Posterior cingulate gyrus (tissue), 11 donors: Measurements from ENCODE around the gene PKP2.
A peak's percentile ranks its signal among the peaks of the same experiment; 100 is the strongest.

Experiments used
- DNase-seq, 10 donors: peaks; one replicate each; pipeline versions ENCODE4 v3.0.0 to v3.0.0-alpha.2; 2020 to 2021; ENCODE audit warnings: mixed read lengths in 3 of 10
- intact Hi-C: fragments of 100-400 bp; cut with DNase I; formaldehyde crosslinking; loops from one replicate; pipeline ENCODE4 v1.15.1; 2023

The PKP2 gene

DNA sequence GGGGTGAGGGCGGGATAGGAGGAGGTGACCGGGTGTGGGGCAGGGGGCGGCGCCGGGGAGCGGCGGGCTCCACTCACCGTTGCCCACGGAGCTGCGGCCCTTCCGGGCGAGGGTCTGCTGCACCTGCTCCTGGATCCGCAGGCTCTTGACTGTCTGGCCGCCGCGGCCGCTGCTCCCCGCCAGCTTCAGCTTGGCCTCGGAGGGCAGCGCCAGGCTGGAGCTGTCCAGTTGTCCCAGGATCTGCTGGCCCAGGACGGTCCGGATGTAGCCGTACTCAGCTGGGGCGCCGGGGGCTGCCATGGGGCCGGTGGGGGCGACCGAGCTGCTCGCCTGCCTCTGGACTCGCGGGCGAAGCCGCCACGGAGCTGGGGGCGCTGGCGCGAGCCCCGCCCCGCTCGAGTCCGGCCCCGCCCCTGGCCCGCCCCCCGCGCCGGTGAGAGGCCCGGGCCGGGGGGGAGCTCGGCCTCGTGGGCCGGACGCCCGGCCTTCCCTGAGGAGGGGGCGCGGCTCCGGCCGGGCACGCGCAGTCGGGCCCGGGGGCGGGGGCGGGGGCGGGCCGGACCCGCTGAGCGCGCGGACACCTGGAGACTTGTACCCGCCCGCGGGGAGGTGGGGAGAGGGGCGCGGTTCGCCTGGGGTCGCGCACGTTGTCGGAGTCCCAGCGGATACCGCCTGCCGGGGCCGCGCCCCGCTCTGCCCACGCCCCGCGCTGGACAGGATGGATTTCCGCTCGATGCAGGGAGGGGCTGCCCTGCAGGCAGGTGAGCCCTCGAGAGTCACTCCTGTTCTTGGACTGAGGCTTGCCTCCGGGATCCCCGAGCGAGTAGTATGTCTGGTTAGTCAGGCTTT lies at the start of gene PKP2:
PKP2 (minus strand) TSS at position 346 of the 849 bp plus-strand sequence; CDS start at position 300, 46 bp downstream.
- intact Hi-C loops = no loop called here
- DNase-seq = peak in 3 of 10 donors; percentile 25 to 84 (median 33)

DNA sequence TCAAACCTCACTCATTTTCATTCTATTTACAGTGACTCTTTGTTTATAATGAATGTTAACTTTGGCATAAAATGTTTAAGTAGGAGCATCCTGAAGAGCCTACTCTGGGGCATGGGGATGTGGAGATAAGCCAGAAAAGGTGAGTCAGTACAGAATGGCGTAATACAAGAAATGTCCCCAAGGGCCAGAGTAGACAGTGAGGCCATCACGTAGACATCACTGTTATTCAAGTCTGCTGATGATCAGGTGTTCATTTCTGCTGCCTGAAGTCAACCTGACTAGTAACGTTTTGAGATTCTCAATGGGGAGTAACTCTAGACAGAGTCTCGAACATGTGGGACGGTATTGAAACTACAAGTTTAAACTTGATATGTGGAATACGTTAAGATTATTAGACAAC lies 47.6 kb upstream of the PKP2 start:
- DNase-seq = no peak
- intact Hi-C loops = no loop called here

DNA sequence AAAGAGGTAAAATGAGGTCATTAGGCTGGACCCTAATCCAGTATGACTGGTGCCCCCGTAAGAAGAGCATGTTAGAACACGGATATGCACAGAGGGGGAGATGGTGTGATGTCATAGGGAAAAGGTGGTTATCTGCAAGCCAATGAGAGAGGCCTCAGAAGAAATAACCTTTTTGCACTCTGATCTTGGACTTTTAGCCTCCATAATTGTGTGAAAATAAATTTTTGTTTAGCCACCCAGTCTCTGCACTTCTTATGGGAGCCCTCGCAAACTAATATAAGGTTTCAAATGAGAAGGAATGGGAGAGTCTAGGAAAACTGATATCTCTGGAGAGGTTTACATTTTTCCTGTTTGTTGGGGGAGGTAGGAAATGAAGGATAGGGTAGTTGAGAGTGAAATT lies 43.2 kb upstream of the PKP2 start:
- intact Hi-C loops = no loop called here
- DNase-seq = no peak

DNA sequence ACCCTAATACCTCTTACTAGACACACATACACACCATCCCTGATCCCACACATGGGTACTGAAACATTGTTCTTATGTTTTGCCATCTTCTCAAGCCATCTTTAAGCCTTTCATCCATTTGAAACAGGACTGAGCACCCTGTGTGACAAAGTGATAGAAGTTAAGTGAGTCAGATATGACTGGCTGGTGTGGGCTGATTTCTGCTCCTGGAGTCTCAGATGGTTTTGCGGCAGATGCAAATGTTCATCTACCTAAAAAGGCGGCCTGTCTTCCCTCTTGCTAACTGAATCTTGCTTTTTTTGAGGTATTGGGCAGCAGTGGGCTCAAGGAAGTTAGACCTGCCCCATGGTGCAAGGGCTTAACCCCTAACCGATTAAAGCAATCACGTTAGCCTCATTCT lies 30.4 kb upstream of the PKP2 start:
- intact Hi-C loops = no loop called here
- DNase-seq = no peak

DNA sequence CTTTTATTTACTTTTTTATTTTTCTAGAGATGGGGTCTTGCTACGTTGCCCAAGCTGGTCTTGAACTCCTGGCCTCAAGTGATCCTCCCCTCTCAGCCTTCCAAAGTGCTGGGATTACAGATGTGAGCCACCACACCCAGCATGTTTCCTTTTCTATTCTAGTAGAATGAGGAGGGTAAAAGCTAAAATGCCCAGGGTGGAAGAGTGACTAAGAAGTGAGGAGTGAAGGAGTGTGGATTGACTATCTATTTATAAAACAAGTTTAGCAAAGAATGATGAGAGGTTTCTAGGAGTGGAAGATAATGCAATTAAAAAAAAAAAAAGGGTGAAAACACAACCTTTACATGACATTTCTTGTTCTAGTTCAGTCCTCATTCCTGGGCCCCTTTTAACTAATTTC lies 29.8 kb upstream of the PKP2 start:
- intact Hi-C loops = no loop called here

DNA sequence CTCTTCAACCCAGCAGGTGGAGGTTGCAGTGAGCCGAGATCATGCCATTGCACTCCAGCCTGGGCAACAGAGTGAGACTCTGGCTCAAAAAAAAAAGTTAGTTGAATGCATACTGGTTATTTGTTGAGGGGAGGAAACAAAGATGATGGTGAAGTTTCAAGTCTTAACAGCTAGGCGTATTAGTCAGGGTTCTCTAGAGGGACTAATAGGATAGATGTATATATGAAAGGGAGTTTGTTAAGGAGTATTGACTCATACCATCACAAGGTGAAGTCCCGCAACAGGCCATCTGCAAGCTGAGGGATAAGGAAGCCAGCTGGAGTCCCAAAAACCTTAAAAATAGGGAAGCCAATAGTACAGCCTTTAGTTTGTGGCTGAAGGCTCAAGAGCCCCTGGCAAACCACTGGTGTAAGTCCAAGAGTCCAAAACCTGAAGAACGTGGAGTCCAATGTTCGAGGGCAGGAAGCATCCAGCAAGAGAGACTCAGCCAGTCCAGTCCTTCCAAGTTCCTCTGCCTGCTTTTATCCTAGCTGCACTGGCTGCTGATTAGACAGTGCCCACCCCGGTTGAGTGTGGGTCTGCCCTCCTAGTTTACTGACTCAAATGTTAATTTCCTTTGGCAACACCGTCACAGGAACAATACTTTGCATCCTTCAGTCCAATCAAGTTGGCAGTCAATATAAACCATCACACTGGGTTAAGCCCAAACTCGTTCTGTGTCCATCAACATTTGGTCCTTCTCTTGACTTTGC lies 26.1 kb upstream of the PKP2 start:
- DNase-seq = no peak
- intact Hi-C loops = no loop called here

More for the DNA sequence above, 29.8 kb upstream of the PKP2 start:
- no peak for DNase-seq

DNA sequence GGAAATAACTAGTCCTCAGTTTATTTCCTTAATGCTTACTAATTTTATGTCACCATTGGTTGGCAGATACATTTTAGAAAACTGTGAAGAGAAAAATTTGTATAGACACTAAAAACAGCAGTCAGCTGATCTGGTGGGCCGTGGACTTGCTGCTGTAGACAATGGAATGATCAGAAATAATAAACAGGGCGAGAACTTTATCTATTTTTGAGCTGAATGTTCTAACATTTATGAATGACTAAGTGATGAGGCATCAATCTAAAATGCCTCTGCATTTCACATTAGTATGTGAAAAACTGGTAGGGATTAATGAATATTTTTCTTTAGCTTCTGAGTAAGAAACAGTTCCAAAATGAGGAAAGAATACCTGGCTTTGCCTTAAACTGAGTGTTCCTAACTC lies 24.8 kb upstream of the PKP2 start:
- no peak for DNase-seq
- intact Hi-C loops = no loop called here

DNA sequence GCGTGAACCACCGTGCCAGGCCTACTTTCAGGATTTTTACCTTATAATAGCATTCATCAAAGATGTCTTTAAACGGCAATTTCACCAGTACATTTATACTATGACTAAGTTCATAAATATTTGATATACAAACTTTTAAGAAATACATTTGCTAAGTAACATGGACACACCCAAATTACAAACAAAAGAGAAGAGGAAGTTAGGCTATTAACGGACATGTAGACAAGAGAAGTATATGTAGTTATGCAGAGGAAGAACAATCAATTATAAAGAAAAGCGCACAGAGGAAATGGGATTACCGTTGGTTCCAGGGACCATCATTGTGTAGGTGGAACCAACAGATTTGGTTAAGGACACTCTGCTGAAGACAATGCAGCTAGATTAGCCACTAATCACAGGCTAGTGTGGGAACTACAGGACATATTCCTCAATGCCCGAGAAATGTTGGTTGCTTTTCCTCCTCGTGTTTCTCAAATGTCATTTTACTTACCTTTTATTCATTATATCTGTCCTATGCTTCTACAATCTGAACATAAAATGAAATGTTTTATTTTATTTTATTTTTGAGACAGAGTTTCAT lies 24.0 kb upstream of the PKP2 start:
- intact Hi-C loops = no loop called here

DNA sequence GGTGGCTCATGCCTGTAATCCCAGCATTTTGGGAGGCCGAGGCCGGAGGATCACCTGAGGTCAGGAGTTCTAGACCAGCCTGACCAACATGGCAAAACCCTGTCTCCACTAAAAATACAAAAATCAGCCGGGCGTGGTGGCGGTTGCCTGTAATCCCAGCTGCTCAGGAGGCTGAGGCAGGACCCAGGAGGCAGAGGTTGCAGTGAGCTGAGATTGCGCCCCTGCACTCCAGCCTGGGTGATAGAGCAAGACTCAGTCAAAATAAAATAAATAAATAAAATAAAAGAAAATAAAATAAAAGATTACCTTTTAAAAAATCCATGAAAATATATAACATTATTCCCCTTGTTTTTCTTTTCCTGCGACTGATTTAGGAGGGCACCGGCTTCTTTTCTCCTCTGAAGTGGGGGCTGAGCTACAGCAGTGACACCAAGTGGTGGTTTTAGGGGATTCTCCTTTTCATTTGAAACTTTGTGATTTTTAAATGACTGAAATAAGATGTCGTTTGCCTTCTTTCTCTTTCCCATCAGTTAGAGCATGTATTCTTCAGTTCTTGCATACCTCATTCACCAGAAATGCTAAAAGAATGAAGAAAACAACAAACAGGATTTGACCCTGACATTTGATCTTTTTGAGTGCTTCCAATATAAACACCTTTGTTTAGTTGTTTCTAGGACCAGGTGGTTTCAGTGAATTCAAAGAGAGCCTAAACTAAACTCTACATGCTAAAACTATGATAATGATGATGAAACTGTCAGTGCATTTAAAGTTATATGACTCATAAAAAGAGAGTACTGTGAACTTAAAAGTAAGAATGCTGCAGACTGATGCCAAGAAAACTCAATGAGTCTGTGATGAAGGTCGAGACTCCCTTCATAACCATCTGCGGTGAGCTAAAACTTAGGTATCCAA lies 22.6 kb upstream of the PKP2 start:
- intact Hi-C loops = loop anchor here (1.0 kb wide), 1 partner anchor 163 kb away; no protein-coding TSS in a partner anchor
- peak in 1 of 10 donors; percentile 17 for DNase-seq

More for the DNA sequence above, 24.0 kb upstream of the PKP2 start:
- DNase-seq = no peak

DNA sequence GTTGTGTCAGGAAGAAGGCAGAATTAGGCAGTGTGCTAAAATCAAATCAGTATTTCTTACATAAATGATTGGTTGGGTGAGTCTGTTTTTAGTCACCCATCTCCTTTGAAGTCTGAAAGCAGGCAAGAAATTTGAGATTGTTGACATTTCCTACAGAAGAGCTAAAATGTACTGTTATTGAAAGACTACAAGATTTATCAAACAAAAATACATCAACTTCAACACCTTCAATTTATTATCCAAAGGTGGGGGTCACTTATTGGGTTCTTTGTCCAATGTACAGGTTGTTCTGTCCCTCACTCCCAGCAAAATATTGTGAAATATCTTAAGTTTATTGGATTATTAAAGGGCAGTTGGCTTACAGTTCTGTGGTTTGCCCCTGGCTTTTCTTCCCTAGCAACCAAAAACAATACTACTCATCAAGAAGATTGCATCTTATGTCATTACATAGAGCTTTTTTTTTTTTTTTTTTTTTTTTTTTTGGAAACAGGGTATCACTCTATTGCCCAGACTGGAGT lies 20.6 kb upstream of the PKP2 start:
- intact Hi-C loops = no loop called here
- DNase-seq = no peak

DNA sequence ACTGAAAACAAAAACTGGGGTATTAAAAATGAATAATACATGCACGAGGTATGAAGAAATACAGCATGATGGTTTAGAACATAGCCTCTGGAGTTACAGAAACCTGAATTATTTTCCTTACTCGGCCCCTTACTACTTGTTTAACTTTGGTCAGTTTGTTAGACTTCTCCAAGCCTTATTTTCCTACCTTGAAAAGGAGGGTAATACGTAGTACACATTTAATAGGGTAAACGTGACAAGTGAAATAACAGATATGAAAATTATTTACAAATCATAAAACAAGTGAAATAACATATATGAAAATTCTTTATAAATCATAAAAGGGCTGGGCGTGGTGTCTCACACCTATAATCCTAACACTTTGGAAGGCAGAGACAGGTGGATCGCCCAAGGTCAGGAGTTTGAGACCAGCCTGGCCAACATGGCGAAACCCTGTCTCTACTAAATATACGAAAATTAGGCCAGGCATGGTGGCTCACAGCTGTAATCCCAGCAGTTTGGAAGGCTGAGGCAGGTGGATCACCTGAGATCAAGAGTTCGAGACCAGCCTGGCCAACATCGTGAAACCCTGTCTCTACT lies 11.4 kb upstream of the PKP2 start:
- intact Hi-C loops = no loop called here
- no peak for DNase-seq

DNA sequence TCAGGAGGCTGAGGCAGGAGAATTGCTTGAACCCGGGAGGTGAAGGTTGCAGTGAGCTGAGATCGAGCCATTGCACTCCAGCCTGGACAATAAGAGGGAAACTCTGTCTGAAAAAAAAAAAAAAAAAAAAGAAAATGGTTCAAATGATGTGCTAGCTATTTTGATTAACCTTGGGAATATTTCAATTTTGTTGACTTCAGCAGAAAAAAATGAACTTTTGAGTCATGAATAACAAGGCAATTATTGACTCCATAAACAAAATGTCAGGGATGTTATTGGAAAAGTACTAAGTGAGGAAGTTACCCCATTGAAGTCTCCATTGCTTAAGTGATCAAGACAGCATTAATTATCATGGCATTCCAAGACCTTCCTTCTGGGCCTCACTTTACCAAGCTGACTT lies 10.6 kb upstream of the PKP2 start:
- DNase-seq = no peak
- intact Hi-C loops = no loop called here

DNA sequence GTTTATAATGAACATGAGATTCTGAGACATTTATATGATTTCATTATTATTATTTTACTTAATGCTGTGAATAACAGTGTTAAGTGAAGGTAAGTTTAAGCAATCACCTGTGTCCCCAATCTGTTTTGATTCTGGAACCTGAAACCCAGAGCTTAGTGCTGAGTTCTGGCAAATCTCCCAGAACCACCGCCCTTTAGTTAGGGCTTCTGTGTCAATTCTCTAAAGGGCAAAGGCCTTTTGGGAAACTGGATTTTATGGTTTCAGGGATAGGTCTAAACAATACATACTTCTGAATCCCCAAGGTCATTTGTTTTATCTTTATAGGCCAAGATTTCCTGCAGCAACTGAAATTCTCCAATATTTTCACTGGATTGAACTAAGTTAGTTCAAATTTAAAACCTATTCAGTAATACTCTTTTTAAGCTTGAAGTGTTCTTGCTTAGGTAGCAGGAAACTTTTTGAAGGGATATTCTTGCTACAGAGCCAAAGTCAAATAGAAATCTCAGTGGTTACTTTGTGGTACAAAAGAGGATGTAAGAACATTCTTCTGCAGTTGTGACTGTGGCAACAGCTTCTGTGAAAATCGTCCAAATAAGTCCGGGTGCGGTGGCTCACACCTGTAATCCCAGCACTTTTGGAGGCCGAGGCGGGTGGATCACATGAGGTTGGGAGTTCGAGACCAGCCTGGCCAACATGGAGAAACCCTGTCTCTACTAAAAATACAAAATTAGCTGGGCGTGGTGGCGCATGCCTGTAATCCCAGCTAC lies 10.0 kb upstream of the PKP2 start:
- intact Hi-C loops = no loop called here
- DNase-seq = no peak

DNA sequence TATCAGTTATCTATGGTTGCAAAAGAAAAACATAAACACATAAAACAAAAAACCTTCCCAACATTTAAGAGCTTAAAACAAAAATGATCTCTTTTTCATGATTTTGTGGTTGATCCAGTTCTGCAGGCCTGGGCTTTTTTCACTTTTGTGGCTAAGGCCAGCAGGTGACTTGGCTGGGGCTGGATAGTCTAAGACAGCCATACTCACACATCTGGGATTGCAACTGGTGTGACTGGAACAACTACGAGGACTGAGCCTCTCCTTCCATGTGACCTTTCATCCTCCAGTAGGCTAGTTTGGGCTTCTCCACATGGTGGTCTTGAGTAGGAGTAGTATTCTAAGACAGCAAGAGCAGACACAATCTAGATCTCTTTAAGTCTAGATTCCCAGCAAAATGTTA lies 7.2 kb upstream of the PKP2 start:
- no peak for DNase-seq
- intact Hi-C loops = no loop called here

DNA sequence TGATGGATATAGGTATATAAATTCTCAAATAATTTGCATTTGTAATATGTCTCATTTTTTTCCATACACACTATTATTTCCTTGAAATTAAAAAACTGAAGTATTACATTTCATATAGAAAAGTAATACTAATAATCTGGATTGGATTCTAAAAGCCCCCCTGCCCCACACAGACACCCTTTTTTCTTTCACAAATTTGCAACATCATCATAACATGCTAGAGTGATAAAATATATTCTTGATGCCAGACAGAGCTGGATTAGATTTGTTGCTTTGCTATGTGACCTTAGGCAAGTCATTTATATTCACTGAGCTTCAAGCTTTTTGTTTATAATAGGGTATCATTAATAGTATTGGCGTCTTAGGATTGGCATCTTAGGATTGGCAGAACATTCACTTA lies 6.7 kb upstream of the PKP2 start:
- intact Hi-C loops = no loop called here
- no peak for DNase-seq

DNA sequence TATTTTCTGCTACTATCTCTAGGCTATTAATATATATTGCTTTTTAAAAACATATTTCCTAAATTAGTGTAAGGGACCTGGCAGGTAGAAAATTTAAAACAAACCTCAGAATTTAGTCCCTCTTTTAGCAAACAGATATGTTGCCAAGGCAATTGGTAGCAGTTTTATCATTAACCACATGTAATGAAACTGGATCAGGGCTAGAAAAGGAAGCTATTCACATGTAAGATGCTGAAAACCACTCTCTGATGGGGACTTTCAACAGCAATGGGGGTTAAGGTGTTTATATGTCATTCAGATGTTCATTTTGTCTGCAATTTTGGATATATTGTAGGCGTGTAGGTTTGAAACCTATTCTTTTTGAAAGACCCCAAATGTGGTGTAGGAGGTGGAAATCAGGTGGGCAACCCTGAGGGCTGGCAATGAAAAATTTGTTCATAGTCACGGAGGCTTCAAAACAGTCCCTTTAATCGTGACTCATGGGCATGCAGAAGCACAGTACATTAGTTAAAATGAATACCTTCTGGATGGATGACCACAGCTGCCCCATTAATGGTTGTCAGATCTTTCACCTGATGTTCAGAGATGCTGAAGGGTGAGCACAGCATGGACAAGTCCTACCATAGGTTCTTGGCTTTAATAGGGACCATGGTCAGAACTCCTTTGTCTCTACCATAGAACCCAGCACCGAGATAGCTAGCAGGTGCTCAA lies 5.9 kb upstream of the PKP2 start:
- intact Hi-C loops = no loop called here
- DNase-seq = no peak

DNA sequence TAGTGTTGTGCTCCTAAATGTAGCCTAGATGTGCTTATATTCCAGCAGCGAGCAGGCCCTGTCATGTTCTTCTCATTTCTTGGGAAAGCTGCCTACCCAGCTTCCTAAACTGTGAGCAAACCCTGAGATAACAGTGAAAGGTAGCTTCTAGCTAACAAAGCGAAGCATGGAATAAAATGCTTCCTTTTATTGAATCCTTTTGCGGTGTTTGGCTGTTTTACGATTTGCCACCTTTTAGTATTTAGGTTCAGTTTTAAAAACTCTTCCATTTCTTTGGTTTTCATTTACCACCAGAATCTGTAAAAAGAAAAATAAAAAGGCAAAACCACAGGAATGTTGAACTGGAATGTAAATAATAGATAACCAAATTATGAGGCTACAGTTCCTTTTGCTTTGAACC lies 5.0 kb upstream of the PKP2 start:
- DNase-seq = no peak
- intact Hi-C loops = no loop called here
